ENCODE data around the gene ARID5B. TPM values are rescaled to one million over a fixed set of nuclear protein-coding genes. Genes with fewer than 3 reads are reported as not detected.

ARID5B gene
- total RNA-seq, 1 donor from 2014 or later = 22.8 TPM

DNA sequence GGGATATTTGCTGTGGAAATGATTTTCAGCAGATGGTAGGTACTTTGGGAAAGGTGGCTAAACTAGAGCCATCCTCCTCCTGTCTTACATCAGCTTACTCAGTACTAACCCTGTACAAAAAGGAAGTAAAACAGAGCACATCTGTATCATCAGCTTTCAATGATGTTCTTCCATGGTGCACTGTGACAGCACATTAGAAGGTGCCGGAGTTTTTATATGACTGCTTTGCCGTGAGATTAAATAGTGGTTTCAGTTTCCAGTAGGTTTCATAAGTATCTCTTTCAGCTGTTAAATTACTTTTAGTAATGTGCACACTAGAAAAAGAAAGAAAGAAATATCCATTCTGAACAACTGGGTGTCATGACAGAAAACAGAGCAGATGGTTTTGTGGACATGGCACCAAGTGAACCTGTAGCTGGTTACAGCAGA lies 86.5 kb downstream of the ARID5B start:
- no peak for DNase-seq (ENCODE audit: low read depth)
- no peak overlapping the region for H3K4me3 ChIP-seq (ENCODE audit: low read depth, low read length)
- TF ChIP-seq, protein P1, sequence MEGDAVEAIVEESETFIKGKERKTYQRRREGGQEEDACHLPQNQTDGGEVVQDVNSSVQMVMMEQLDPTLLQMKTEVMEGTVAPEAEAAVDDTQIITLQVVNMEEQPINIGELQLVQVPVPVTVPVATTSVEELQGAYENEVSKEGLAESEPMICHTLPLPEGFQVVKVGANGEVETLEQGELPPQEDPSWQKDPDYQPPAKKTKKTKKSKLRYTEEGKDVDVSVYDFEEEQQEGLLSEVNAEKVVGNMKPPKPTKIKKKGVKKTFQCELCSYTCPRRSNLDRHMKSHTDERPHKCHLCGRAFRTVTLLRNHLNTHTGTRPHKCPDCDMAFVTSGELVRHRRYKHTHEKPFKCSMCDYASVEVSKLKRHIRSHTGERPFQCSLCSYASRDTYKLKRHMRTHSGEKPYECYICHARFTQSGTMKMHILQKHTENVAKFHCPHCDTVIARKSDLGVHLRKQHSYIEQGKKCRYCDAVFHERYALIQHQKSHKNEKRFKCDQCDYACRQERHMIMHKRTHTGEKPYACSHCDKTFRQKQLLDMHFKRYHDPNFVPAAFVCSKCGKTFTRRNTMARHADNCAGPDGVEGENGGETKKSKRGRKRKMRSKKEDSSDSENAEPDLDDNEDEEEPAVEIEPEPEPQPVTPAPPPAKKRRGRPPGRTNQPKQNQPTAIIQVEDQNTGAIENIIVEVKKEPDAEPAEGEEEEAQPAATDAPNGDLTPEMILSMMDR (conservative IDR thresholded peaks at IDR 0.05; ENCODE audit: low read depth, low read length) = no peak

DNA sequence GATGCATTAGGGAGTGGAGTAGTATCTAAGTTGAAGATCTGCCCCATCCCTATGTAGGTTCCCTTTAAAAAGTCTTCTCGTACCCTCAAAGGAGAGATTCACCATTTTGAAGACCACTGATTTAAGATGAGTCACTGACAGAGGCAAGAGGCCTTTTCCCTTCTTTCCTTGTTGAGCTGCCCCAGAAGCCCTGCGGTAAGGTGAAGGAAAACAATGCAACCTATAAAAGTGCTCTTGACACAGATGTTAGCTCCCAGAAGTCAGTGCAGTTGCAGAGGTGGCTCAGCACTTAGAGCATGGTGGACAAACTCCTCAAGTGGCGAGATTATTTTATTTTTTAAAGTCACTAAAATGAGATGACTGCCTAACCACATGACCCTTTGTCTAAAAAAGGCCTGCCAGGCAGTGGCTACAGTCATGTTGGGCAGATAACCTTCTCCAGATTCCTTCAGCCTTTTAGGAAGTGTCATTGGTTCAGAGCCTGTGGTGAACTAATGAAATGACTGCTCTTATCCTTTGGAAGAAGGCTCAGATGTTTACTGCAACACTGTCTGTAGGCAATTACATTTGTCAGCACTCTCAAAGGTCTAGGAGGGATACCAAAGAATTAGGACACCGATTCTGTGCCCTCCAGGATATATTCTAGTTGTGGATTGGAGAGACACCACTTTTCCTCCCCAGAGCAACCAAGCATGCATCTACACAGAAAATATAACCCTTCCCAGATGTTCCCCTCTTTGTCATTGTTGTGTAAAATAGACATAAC lies 88.7 kb downstream of the ARID5B start:
- no peak for DNase-seq (ENCODE audit: low read depth)
- TF ChIP-seq, protein P1 (conservative IDR thresholded peaks at IDR 0.05; ENCODE audit: low read depth, low read length) = no peak
- H3K4me3 ChIP-seq (ENCODE audit: low read depth, low read length) = no peak overlapping the region

DNA sequence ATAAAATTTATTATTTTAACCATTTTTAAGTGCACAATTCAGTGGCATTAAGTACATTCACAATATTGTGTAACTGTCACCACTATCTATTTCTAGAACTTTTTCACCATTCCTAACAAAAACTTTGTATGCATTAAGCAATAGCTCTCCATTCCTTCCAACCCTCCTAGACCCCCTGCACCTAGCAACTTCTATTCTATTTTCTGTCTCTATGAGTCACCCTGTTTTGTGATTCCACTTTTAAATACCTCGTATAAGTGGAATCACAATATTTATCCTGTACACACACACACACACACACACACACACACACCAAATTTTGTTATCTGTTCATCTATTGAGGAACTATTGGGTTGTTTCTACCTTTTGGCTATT lies 89.2 kb downstream of the ARID5B start:
- no peak for DNase-seq (ENCODE audit: low read depth)
- H3K4me3 ChIP-seq (ENCODE audit: low read depth, low read length) = no peak overlapping the region
- TF ChIP-seq, protein P1 (conservative IDR thresholded peaks at IDR 0.05; ENCODE audit: low read depth, low read length) = no peak

DNA sequence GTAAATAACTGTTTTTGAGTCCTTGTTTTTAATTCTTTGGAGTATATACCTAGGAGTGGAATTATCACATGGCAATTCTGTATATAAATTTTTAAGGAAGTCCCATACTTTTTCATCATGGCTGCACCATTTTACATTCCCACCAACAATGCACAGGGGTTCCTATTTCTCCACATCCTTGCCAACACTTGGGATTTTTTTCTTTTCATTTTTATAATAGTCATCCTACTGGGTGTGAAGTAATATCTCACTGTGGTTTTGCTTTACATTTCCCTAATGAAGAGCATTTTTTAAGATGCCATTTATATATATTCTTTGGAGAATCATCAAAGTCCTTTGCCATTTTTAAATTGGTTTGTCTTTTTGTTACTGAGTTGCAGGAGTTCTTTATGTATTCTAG lies 89.7 kb downstream of the ARID5B start:
- TF ChIP-seq, protein P1 (conservative IDR thresholded peaks at IDR 0.05; ENCODE audit: low read depth, low read length) = no peak
- H3K4me3 ChIP-seq (ENCODE audit: low read depth, low read length) = no peak overlapping the region
- no peak for DNase-seq (ENCODE audit: low read depth)

DNA sequence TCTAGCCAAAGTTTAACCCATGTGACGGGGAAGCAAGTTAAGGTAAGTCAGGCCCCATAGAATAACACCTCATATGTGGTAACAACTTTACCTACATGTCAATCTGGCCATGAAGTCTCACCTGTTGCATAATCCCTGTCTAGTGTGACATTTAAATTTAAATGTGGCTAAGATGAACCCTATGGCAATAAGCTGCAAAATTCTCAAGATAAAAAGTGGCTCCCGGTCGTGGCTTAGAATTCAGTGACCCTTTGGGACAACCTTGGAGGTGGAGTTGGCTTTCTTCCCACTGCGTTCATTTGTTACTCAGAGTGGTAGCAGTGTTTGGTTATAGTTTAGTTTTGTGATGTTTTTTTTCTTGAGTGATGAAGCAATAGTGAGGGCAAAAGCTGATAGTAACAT lies 90.6 kb downstream of the ARID5B start:
- TF ChIP-seq, protein P1 (conservative IDR thresholded peaks at IDR 0.05; ENCODE audit: low read depth, low read length) = no peak
- H3K4me3 ChIP-seq (ENCODE audit: low read depth, low read length) = no peak overlapping the region
- DNase-seq (ENCODE audit: low read depth) = no peak

DNA sequence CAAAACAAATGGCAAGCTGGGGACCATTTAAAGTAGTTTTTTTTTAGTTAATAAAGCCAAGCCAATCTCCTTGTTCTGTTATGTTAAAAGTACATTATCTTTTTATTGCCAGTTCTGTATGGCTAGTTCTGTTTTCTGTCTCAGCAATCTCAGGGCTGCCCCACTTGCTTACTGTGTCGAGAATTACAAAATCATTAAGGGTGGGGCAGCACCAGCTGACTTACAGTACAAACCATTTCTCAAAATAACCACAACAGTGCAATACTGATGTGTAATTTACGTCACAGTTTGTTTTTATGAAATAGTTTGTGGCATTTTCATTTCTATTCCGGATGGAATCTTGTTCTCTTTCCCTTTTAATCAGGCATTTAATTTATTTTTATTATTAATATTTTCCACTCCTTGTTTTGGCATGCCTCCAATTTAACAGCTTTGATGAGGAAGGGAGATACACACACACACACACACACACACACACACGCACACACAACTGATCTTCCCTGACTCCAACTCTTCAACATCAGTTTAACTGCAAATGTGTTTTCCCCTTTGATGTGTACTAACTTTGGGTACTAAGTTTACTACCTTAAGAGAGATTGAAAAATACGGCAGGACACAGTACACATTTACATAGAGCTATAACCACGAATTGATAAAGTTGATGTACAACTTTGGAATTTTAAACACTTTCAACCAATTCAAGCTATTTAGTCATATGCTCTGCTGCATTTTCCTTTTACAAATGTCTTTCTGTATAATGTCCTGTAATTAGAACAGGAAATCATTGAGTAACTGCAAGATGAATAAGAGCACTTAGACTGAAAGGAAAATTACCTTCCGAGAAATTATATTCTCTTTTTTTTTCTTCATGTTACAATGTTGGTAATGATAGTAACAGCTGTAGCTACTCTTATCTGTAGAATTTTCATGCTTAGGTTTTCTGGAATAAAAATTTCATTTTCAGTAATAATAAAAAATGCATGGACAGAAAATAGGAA lies 91.5 kb downstream of the ARID5B start:
- no peak for DNase-seq (ENCODE audit: low read depth)
- TF ChIP-seq, protein P1 (conservative IDR thresholded peaks at IDR 0.05; ENCODE audit: low read depth, low read length) = no peak
- H3K4me3 ChIP-seq (ENCODE audit: low read depth, low read length) = no peak overlapping the region
